ENCODE measurements around the gene KDM4D. TPM values are rescaled to one million over a fixed set of nuclear protein-coding genes. Genes with fewer than 3 reads are reported as not detected.

The KDM4D gene
- total and polyA plus RNA-seq, 9 of the 15 experiments (the other 6 are each of a cell fraction or from before 2014, with no cell fraction given), result 0.34 to 1.1 (median 0.50) TPM

DNA sequence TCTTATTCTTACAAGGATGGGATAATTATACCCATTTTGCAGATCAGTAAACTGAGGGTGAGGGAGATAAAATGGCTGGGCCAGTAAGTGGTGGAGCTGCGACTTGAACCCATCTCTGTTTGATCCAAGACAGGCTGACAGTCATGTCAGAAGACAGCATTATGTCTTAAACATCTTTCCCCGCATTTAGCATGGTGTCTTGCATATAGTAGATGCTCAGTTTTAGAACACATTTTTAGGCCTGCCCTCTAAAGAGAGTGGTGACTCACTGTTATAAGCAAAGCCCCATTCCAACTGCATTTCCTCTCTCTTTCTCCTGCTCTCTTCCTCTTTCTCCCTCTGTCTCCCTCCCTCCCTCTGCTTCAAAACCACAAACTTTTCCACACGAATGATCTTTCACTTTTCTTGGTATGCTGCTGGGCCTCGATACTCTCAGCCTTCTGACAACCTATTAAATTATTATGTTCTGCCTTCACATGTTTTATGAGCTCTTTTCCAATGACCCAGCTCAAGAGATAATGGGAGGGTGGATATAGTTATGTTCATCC lies 25.4 kb upstream of the KDM4D start (continued):
- TF ChIP-seq CBX5 (IDR thresholded peaks at IDR 0.05; ENCODE audit: borderline replicate concordance, low read depth) (no peak), ZNF282 (CRISPR knock-in tag; IDR thresholded peaks at IDR 0.05) (no peak), CBX1 (IDR thresholded peaks at IDR 0.05; ENCODE audit: low read depth) (peak; percentile 97; the same call in 1 of the 2 replicates), PRDM10 (IDR thresholded peaks at IDR 0.05; ENCODE audit: partially characterized antibody) (no peak), BCLAF1 (IDR thresholded peaks at IDR 0.05; ENCODE audit: borderline replicate concordance in 1 of 2, control insufficient read depth in 1 of 2, low read depth in 2 of 2, low read length in 1 of 2) (no peak), SMARCA5 (IDR thresholded peaks at IDR 0.05) (peak; percentile 97), U2AF1 (optimal IDR thresholded peaks at IDR 0.05; ENCODE audit: low read depth, low read length) (no peak), E2F5 (CRISPR knock-in tag; IDR thresholded peaks at IDR 0.05) (no peak), SMARCA4 (IDR thresholded peaks at IDR 0.05) (no peak; the same call in 1 of the 2 replicates), TEAD1 (CRISPR knock-in tag; IDR thresholded peaks at IDR 0.05) (no peak), CHD4 (IDR thresholded peaks at IDR 0.05; ENCODE audit: insufficient read depth, insufficient replicate concordance, low read depth, low read length, poor library complexity, severe bottlenecking) (peak; percentile 100), MEF2D (tag; conservative IDR thresholded peaks at IDR 0.05; ENCODE audit: low read depth) (no peak)
- TF ChIP-seq, protein P1, sequence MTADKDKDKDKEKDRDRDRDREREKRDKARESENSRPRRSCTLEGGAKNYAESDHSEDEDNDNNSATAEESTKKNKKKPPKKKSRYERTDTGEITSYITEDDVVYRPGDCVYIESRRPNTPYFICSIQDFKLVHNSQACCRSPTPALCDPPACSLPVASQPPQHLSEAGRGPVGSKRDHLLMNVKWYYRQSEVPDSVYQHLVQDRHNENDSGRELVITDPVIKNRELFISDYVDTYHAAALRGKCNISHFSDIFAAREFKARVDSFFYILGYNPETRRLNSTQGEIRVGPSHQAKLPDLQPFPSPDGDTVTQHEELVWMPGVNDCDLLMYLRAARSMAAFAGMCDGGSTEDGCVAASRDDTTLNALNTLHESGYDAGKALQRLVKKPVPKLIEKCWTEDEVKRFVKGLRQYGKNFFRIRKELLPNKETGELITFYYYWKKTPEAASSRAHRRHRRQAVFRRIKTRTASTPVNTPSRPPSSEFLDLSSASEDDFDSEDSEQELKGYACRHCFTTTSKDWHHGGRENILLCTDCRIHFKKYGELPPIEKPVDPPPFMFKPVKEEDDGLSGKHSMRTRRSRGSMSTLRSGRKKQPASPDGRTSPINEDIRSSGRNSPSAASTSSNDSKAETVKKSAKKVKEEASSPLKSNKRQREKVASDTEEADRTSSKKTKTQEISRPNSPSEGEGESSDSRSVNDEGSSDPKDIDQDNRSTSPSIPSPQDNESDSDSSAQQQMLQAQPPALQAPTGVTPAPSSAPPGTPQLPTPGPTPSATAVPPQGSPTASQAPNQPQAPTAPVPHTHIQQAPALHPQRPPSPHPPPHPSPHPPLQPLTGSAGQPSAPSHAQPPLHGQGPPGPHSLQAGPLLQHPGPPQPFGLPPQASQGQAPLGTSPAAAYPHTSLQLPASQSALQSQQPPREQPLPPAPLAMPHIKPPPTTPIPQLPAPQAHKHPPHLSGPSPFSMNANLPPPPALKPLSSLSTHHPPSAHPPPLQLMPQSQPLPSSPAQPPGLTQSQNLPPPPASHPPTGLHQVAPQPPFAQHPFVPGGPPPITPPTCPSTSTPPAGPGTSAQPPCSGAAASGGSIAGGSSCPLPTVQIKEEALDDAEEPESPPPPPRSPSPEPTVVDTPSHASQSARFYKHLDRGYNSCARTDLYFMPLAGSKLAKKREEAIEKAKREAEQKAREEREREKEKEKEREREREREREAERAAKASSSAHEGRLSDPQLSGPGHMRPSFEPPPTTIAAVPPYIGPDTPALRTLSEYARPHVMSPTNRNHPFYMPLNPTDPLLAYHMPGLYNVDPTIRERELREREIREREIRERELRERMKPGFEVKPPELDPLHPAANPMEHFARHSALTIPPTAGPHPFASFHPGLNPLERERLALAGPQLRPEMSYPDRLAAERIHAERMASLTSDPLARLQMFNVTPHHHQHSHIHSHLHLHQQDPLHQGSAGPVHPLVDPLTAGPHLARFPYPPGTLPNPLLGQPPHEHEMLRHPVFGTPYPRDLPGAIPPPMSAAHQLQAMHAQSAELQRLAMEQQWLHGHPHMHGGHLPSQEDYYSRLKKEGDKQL (CRISPR knock-in tag; IDR thresholded peaks at IDR 0.05; ENCODE audit: borderline replicate concordance), result no peak

All from K562 (cell line).